HG03342 (cell line): ENCODE measurements around the gene SGK2.
"Not testable (repeated sequence)": the region's sequence is repeated elsewhere in the genome, so short reads cannot be mapped to it uniquely, and the experiment has no call there.

Experiments used
- ATAC-seq: cut with Tn5 transposase; IDR thresholded peaks from one replicate; pipeline ENCODE4 v1.9.1; 2021; ENCODE audit warnings: mild to moderate bottlenecking, moderate library complexity; ENCODE audit not compliant: unreplicated experiment

SGK2 gene

DNA sequence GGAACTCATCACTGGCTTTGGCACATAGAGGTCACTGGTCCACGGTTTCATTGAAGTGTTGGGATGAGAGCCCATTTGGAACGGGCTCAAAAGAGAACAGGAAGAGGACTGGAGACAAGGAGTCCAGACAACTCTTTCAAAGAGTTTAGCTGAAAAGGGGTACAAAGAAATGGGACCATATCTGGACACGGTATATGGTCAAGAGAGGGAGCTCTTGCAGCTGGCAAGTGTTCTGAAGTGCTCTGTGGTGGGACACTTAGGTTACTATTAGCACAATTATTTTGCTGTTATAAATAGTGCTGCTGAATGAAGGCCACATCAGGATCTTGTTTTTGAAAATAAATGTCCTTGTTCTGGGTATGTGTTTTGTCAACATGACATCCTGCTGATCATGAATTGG, 4.6 kb downstream of the SGK2 start:
- ATAC-seq, result no peak

GRCh38 chr20:43563991-43564390, 5.2 kb downstream of the SGK2 start:
- no peak for ATAC-seq

GRCh38 chr20:43564455-43564854, 5.6 kb downstream of the SGK2 start:
- ATAC-seq, result no peak

DNA sequence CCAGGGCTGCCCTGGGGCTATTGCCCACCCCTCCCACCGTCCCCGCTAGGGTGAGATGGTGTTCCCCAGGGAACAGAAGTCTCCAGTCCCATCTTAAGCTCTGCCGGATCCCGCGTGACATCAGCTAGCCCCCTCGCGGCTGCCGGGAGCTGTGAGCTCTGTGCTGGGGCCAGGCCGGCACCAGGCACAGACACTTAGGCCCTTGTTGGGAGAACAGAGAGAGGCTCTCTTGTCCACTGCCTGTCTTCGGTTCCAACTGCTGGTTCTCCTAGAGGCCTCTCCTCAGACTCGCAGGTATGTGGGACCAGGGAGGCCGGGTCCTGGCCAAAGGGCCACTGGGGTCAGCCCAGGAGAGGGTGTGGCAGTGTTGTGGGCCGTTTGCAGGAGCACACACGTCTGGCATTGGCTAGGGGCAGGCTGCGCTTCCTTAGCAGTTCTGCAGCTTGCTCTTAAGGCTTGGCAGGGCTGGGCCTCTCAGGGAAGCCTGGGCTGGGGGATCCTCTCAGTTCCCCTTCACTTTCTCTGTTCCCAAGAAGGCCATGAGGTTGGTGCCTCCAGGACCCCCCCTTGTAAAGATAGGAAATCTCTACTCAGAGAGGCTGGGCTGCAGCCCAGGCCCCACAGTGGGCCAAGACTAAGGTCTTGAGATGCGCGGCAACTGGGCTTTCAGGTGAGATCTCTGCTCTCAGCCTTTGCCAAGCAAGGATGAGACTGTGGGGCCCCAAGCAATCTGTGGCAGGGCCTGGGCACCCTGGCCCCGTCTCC, 6.3 kb downstream of the SGK2 start:
- no peak for ATAC-seq

- ATAC-seq, result no peak
Observed at GRCh38 chr20:43565758-43566104, 6.9 kb downstream of the SGK2 start.

DNA sequence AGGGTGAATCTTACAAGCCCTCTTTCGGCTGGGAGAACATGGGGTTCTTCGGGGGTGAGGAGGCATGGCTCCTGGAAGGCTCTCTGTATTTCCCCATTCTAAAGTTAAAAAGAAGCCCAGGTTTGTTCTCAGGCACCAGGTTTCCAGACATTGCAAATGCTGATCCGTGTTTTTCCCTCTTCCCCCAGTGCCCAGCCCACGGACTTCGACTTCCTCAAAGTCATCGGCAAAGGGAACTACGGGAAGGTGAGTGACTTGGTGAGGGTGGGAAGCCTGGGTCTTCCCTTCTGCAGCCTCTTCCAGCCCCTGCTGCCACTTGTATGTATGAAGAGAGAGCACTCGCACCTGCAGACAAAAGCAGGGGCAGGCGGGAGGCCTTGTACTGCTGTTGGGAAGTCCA, 8.7 kb downstream of the SGK2 start:
- no peak for ATAC-seq

- no peak for ATAC-seq
Observed at GRCh38 chr20:43568706-43569105, 9.9 kb downstream of the SGK2 start.

DNA sequence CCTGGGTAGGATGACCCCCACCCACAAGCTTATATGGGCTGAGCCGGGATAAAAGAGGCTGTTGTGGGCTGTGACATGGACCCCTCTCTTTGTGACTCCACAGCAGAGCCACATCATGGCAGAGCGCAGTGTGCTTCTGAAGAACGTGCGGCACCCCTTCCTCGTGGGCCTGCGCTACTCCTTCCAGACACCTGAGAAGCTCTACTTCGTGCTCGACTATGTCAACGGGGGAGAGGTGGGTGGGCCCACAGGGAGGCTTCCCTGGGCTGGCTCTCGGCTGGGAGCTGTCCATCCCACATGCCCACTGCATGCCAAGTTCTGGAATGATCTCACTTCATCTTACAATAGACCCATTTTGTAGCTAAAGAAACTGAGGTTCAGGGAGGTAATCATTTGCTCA, 10.5 kb downstream of the SGK2 start:
- no peak for ATAC-seq

DNA sequence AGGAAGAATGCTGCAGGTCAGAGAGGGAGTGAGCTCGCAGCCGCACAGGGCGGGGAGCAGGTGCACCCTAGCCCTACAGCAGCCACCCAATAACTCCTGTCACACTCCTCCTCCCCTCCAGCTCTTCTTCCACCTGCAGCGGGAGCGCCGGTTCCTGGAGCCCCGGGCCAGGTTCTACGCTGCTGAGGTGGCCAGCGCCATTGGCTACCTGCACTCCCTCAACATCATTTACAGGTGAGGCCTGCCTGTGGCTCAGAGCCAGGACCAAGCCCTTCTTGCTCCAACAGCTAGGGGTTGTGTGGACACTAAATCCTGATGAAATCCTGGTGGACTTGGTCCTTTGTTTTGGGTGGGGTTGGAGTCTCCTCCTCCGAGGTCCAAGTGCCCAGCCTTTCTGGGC, 11.7 kb downstream of the SGK2 start:
- no peak for ATAC-seq

- no peak for ATAC-seq
Observed at GRCh38 chr20:43571310-43571709, 12.5 kb downstream of the SGK2 start.

GRCh38 chr20:43571771-43572170, 12.9 kb downstream of the SGK2 start:
- no peak for ATAC-seq

DNA sequence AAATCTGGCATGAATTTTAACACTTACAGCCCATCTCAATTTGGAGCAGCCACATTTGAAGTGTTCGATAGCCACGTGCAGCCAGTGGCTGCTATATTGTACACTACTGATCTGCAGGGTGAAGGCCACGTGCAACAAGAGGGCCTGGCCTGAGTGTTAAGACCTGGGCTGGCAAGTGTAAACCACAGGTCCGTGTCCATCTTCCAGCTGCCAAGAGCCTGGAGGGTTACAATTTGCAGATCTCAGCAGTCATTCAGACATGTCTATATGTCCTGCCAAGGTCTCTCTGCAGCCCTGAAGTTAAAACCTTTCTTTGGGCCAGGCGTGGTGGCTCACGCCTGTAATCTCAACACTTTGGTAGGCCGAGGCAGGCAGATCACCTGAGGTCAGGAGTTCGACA, 14.1 kb downstream of the SGK2 start:
- no peak for ATAC-seq

DNA sequence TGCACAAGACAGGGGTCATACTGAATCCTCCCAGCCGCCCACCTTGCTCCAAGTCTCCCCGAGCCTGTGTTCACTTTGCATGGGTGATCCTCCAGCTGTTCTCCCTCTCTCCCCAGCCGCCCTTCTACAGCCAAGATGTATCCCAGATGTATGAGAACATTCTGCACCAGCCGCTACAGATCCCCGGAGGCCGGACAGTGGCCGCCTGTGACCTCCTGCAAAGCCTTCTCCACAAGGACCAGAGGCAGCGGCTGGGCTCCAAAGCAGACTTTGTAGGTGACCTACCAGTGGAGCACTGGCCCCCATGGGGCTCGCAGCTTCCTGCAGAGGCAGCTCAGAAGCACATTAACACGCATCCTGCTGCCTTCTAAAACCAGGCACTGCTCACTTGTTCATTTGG, 17.3 kb downstream of the SGK2 start:
- ATAC-seq, result no peak

DNA sequence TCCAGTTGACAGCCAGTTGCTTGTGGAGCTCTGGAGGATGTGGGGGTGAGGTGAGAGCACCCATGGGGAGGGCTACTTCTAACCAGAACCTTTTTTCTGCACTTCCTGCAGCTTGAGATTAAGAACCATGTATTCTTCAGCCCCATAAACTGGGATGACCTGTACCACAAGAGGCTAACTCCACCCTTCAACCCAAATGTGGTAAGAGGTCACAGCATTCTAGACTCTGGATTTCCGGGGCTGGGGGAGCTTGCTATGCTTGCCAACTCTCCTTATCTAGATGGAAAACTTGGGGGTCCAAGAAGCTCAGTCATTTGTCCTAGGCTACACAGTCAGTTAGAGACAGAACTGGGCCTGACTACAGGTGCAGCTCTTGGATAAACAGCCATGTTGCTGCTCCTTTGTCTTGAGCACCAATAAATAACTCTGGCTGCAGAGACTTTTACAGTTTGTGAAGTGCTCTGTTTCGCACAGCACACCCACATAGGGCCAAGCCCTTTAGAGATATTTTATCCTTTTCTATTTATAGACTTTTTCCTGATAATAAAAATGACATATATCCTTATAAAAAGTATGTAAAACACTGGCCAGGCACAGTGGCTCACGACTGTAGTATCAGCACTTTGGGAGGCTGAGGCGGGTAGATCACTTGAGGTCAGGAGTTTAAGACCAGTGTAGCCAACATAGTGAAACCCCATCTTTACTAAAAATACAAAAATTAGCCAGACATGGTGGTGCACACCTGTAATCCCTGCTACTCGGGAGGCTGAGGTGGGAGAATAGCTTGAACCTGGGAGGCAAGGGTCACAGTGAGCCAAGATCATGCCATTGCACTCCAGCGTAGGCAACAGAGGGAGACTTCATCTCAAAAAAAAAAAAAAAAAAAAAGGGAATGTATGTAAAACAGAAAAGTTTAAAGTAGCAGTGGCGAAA, 21.3 kb downstream of the SGK2 start:
- no peak for ATAC-seq

DNA sequence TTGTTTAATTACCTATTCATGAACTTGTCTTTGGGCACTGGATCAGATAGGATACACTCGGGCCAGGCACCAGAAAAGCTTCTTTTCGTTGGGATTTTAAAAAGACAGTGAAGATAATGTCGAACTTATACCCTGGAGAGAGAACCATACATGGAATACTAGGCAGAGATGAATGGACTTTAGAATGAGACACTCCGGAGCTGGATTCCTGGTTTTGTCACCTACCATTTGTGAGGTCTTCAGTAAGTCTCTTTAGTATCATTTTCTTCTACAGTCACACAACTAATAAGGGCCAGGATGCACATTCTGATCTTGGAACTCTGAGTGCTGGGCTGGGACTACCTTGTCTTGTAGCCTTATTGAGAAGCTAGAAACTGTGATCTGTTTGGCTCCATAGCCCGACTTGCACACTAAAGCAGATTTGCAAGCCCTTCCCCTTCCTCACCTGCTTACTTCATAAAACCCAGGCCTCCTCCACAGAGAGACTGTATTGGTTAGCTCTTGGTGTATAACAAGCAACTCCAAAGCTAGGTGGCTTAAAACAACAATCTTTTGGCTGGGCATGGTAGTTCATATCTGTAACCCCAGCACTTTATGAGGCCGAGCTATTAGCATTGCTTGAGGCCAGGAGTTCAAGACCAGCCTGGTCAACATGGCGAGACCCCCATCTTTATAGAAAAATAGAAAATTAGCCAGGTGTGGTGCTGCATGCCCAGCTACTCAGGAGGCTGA, 24.5 kb downstream of the SGK2 start:
- no peak for ATAC-seq

- ATAC-seq, result no peak
Observed at GRCh38 chr20:43583982-43584432, 25.2 kb downstream of the SGK2 start.

DNA sequence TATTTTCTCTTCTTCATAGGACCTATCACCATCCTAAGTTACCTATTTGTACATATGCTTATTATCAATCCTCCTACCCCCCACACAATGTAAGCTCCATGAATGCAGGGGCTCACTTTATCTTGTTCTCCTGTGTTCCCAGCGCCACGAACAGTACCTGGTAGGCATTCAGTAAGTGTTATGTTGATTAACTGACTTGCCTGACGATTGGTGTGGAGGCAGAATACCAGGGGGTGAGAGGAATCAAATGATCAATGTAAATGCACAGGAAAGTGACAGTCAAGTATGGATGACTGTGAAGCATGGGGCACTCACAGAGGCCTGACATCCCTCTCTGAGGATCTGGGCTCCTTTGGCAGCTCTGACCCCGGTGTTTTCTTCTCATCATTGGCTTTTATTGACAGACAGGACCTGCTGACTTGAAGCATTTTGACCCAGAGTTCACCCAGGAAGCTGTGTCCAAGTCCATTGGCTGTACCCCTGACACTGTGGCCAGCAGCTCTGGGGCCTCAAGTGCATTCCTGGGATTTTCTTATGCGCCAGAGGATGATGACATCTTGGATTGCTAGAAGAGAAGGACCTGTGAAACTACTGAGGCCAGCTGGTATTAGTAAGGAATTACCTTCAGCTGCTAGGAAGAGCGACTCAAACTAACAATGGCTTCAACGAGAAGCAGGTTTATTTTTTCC, 25.8 kb downstream of the SGK2 start:
- ATAC-seq, result no peak

DNA sequence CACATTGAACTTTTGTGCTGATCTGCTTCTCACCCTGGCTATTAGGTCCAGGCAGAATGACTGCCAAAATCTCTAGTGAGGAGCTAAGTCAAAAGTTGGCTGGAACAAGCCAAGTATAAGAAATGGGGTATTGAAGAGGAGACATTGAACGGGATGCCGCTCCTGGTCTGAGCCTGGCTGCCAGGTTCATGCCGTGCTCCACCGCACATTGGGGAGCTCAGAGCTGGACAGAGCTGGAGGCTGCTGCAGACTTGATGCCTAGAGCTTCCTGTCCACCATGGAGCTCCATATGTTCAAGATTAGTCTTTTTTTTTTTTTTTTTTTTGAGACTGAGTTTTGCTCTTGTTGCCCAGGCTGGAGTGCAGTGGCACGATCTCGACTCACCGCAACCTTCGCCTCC, 27.8 kb downstream of the SGK2 start:
- no peak for ATAC-seq

DNA sequence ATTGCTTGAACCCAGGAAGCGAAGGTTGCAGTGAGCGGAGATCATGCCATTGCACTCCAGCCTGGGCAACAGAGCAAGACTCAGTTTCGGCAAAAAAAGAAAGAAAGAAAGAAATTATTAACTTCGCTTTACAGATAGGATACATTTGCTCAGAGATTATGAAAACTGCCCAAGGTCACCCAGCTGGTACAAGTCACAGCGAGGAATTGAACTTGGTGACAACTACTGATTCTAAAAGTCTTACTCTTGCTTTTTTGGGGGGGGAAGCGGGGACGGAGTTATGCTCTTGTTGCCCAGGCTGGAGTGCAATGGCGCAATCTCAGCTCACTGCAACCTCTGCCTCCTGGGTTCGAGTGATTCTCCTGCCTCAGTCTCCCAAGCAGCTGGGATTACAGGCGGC, 29.7 kb downstream of the SGK2 start:
- ATAC-seq, result not testable (repeated sequence)

GRCh38 chr20:43590036-43590391, 31.2 kb downstream of the SGK2 start:
- ATAC-seq, result no peak
